ENCODE results near the gene WWP2. TPM values are rescaled to one million over a fixed set of nuclear protein-coding genes. Genes with fewer than 3 reads are reported as not detected.
A peak's percentile ranks its signal among the peaks of the same experiment; 100 is the strongest.
"Not testable (repeated sequence)": the region's sequence is repeated elsewhere in the genome, so short reads cannot be mapped to it uniquely, and the experiment has no call there.

WWP2 gene
- total RNA-seq, 2 donors from 2014 or later = 83.3 to 102 TPM

DNA sequence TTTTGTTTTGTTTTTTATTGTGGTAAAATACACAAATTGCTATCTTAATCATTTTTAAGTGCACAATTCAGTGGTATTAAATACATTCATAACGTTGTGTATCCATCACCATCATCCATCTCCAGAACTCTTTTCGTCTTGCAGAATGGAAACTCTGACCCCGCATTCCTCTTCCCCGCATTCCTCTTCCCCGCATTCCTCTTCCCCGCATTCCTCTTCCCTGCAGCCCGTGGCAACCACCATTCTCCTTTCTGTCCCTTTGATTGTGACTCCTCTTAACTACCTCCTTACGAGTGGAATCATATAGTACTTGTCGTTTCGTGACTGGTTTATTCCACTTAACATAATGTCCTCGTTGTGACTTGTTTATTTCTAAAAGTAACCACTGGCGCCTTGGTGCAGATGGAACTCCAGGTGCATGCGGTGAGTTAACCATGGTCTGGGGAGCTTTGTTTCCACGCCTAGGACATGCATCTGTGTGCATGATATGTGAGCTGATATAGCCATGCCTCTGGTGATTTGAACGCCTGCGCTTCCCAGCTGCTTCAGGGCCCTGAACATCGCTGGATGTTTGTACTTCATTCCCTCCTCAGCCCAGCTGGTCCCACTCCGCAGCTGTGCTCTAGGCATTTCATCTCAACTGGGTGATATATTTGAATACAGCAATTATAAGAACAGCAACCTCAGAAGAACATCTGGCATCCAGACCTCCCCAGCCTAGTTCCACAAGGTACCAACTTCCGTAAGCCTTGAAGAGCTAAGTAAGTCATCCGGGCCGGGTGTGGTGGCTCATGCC is 181.3 kb downstream of the WWP2 start:
- DNase-seq; intact Hi-C loops (cut with DNase I, micrococcal nuclease): not testable (repeated sequence)
- ATAC-seq = peak; percentile 21

DNA sequence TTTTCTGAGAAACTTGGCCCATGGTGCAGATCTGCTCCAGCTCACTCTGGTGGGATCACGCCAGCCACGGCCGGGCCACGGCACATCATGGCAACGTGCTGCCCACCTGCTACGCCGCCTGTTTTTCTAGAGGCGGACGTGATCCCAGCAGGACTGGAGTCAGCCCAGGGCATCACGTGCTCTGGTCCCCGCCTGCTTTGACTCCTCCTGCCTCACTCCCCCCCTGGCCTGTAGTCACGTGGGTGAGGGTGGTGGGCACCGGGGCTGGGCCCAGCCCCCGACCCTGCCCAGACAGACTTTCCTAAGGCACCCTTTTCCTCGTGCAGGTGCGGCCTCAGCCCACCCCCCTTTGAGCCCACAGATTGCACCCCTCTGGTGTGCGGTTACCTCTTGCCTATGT is 188.3 kb downstream of the WWP2 start:
- intact Hi-C loops (cut with DNase I, micrococcal nuclease); DNase-seq: not testable (repeated sequence)
- peak; percentile 15 for ATAC-seq

DNA sequence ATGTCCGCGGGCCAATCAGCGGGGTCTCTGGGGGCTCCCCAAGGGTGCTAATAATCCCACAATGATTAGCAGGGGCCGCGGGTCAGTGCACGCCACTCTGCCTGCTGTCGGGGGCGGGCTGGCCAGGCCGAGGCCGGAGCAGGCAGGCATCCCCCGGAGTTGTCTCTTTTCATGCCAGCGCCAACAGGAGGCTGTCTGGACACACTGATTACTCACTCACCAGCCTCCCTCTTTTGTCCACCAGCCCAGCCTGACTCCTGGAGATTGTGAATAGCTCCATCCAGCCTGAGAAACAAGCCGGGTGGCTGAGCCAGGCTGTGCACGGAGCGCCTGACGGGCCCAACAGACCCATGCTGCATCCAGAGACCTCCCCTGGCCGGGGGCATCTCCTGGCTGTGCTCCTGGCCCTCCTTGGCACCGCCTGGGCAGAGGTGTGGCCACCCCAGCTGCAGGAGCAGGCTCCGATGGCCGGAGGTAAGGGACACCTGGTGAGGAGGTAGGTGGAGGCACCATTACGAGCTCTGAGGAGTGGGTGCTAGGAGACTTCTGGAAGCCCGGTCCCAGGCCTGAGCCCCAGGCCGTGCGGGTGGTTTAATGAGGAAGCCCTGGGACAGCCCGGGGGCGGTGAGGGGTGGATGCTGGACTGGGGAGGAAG is 189.0 kb downstream of the WWP2 start, which contains the start of gene CLEC18A:
CLEC18A (plus strand) TSS at position 318 of the 655 bp plus-strand sequence; CDS start at position 351, 33 bp downstream.
- ATAC-seq = peak; percentile 15

DNA sequence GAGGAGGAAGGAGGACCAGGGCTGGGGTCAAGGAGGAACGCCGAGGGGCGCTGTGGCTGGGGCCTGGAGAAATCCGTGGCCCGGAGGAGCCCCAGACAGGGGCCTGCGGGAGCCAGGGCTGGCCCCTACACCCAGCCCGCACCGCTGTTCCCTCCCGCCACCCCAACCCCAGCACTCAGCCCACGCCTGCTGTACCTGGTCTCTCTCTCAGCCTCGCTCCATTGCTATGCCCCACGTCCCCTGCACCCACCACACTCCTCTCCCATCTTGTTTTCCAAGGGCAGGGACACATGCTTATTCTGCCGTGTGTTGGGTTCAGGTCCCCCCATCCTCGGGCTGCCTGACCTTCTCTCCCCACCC is 189.5 kb downstream of the WWP2 start:
- DNase-seq; ATAC-seq; intact Hi-C loops (cut with DNase I, micrococcal nuclease): not testable (repeated sequence)

More for the DNA sequence above, 189.0 kb downstream of the WWP2 start, which contains the start of gene CLEC18A:
- intact Hi-C loops (cut with DNase I, micrococcal nuclease); DNase-seq: not testable (repeated sequence)

DNA sequence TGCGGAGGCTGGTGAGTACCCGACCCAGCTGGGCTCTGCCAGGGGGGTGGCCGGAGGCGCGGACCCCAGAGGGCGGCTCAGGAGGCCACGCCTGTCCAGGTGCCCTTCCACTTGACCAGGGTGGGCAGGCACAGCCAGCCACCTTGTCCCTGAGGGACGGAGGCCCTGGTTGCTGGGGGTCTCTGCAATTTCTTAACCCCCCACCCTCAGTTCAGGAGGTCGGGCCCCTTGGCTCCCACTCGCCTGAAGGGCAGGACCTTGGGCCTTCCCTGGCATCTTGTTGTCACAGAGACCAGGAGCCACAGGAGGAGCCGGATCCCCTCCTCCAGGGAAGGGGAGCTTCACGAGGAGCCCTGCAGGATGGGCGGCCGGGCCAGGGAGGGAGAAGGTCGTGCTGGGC is 190.0 kb downstream of the WWP2 start:
- DNase-seq; ATAC-seq; intact Hi-C loops (cut with DNase I, micrococcal nuclease): not testable (repeated sequence)

DNA sequence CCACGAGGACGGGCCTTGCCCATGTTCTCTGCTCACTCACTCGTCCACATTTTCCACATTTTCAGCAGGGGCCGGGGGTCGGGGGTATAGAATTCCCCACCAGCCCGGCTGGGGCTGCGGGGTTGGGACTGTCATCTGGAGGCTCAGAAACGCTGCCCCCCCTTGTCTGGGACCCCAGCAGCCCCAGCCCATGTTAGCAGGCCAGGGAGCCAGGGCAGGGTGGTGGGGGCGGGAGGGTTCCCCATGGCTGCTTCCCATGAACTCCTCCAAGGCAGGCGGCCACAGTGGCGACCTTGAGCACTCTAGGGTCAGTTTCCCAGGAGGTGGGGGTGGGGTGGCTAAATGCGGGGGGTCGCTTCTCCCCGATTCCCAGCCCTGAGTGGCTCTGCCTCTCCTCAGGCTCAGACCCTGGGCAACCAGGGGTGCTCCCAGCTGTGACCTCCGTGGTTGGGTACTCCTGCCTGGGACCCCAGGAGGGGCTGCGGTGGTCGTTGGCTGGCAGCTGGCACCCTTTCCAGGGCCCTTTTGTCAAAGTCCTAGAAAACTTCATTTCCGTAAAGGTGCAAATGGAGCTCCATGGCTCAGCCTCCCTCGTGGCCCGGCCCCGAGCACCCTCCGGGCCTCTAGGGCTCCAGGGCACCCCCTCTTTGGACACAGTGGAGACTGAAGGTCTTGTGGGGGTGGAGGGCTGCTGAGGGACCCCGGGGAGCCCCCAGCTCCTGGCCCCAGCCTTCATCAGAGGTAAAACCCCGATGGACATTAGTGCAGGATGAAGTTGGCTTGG is 190.6 kb downstream of the WWP2 start:
- ATAC-seq; DNase-seq; intact Hi-C loops (cut with DNase I, micrococcal nuclease): not testable (repeated sequence)

DNA sequence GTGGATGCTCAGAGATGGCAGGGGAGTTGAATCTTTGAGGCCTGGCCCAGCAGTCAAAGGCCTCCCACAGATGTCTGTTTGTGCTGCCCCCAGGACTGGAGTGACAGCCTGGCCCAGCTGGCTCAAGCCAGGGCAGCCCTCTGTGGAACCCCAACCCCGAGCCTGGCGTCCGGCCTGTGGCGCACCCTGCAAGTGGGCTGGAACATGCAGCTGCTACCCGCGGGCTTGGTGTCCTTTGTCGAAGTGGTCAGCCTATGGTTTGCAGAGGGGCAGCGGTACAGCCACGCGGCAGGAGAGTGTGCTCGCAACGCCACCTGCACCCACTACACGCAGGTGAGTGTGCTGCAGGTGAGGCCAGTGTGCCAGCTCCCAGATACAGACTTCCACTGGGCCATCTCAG is 192.1 kb downstream of the WWP2 start:
- ATAC-seq; DNase-seq; intact Hi-C loops (cut with DNase I, micrococcal nuclease): not testable (repeated sequence)

DNA sequence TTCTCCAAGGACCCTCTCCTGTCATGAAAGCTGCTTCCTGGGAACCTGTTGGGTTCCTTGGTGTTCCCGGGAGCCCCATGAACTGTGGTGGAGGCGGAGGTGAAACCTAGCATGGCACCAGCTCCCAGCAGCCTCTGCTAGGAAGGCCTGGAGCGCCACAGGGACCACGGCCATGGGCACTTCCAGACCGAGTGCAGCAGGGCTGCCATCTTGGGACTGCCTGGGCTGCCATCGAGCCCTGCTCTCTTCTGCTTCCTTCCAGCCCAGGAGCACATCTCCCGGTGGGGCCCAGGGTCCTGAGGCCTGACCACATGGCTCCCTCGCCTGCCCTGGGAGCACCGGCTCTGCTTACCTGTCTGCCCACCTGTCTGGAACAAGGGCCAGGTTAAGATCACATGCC is 201.2 kb downstream of the WWP2 start:
- DNase-seq; intact Hi-C loops (cut with DNase I, micrococcal nuclease); ATAC-seq: not testable (repeated sequence)

DNA sequence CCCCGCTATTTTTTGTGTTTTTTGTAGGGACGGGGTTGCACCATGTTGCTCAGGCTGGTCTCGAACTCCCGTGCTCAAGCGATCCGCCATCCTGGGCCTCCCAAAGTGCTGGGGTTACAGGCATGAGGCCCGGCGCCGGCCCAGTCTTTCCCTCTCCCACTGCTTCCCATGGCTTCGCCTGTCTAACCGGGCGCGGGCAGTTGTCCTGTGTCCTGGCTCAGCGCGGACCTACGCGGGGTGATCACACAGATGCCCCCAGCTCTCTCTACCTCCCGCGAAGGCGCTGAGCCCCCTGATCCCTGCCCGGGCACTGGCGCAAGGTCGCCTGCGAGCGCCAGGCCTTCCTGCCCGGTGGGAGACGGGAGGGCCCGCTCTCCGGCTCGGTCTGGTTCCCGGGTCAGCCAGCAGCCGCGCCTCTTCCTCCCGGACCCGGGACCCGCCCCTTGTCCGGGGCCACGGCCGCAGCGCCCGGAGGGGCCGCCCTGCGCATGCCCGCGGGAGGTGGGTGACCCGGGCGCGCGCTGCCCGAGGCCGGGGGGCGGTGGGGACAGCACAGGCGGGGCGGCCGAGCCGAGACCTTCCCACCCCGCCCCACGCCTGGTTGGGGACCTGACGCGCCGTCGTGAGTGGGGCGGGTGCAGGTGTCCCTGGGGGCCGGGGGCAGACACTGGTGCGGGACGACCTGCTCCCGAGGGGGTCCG is 203.0 kb downstream of the WWP2 start:
- intact Hi-C loops (cut with DNase I, micrococcal nuclease) = not testable (repeated sequence)
- DNase-seq (peak; percentile 65 to 69), ATAC-seq (peak; percentile 99)

DNA sequence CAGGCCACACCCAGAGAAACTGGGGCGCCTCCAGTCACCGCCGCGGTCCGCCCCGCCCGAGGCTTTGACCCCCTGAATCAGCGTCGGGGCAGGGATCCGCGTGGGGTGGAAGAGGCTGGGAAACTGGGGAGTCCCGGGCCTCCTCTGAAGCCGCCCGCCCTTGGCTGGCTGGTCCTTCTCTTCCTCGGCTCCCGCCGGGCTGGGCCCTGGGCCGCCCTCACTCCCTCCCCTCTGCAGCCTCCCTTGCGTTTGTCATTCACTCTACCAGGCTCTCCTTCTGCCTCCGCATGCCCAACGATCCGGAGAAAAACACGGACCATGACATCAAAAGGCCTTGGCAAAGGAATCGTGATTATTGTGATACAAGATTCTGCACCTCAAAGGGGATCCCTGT is 203.5 kb downstream of the WWP2 start:
- ATAC-seq = peak; percentile 54
- intact Hi-C loops (cut with DNase I, micrococcal nuclease); DNase-seq: not testable (repeated sequence)

DNA sequence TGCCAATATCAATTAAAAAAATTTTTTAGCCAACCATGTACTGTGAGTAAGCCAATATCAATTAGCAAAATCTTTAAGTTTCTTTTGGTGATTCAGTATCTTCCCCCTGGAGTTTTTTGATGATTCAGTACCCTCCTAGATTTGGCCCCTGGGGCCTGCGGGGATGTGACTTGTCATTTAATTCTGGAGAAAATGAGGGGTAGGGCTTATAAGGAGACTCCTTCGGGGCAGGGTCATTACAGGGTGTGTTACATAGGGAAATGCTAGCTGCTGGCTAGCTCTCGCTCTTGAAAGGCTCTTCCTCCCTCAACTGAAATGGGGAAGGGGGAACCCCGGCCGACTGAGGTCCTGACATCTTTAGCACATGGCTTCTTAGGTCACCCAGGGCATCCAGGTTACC is 205.6 kb downstream of the WWP2 start:
- DNase-seq; ATAC-seq; intact Hi-C loops (cut with DNase I, micrococcal nuclease): not testable (repeated sequence)

DNA sequence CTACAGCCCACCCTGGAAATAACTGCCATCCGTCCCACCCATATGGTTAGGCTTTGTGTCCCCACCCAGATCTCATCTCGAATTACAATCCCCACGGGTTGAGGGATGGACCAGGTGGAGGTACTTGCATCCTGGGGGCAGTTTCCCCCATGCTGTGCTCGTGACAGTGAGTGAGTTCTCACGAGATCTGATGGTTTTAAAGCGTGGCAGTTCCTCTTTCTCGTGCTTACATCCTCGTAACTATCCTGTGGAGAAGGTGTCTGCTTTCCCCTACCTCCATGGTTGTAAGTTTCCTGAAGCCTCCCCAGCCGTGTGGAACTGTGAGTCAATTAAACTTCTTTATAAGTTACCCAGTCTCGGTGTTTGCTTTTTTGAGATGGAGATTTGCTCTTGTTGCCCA is 206.0 kb downstream of the WWP2 start:
- ATAC-seq; intact Hi-C loops (cut with DNase I, micrococcal nuclease); DNase-seq: not testable (repeated sequence)

DNA sequence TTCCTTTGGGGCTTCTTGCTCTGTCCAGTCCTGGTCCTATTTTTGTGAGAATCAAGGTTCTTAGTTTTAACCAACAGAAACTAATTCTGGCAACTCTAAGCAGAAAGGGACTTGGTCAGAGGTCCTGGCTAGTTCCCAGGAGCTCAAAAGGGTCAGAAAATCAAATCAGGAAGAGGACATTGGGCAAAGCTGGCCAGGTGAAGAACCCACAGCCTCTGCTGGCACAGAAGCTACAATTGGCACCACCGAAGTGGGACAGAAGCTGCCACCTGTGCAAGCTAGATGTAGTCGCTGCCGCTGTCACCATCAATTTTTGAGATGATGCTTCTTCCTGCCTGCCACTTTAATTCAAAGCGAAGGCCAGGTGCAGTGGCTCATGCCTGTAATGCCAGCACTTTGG is 207.5 kb downstream of the WWP2 start:
- intact Hi-C loops (cut with DNase I, micrococcal nuclease); ATAC-seq; DNase-seq: not testable (repeated sequence)

DNA sequence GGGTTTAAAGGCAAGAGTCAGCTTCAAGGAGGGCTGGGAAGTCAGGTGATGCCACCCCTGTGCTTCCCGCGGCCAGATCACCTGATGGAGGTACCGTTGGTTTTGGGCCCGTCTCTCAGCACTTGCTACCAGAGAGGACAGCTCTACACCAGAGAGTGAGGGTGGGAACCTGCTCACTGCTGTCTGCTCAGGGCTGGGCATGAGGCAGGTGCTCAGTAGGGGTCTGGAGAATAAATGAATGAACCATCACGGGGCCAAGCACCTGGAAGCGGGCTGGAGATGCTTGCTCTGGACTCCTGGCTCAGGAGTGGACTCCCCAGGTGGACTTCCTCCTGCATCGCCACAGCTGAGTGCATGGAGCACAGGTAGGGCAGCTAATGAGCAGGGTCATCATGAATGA is 210.0 kb downstream of the WWP2 start:
- ATAC-seq; DNase-seq; intact Hi-C loops (cut with DNase I, micrococcal nuclease): not testable (repeated sequence)

DNA sequence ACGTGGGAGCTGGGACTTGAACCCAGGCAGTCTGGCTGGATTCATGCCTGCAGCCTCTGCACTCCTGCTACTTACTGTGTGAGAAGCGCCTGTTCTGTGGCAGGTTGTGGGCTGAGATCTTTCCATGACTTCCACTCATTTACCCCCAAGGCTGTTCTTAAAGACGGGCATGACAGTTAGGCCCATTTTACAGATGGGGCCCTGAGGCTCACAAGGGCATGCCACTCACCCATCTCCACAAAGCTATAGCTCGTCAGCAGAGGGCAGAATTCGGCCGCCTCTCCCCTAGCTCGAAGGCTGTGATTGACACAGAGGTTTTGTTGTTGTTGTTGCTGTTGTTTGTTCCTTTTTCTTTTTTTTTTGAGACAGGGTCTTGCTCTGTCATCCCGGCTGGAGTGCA is 210.8 kb downstream of the WWP2 start:
- intact Hi-C loops (cut with DNase I, micrococcal nuclease); ATAC-seq; DNase-seq: not testable (repeated sequence)

DNA sequence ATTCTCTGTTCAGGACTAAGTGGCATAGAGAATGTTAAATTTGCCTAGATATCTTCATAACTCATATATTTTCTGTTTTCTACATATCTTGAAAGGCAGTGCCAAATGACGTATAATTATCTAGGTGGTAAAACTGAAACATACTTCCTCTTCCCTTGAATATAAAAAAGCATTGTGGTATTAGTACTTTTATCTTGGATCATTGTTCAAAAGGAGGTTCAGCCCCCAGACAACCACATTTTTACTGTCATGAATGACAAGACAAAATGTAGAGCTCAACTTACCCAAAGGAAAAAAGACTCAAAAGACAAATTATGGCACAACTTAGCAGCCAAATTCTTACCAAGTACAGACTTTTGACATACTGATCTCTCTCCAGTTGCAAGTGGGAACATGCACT is 223.1 kb downstream of the WWP2 start:
- intact Hi-C loops (cut with DNase I, micrococcal nuclease); DNase-seq; ATAC-seq: not testable (repeated sequence)

All from left colon (tissue), 2 donors.